Activated effector memory CD4-positive, alpha-beta T cell treated with Interleukin-2 at 50 U/mL for 16 hours (primary cell): ENCODE data around the gene NRXN2.

Source experiments
- DNase-seq: peaks from one replicate; pipeline ENCODE4 v3.0.0-alpha.2; 2020

Gene NRXN2

GRCh38 chr11:64620381-64620971 lies 102.5 kb downstream of the NRXN2 start:
- no peak for DNase-seq

GRCh38 chr11:64619811-64620380 lies 103.1 kb downstream of the NRXN2 start:
- no peak for DNase-seq

- DNase-seq, result no peak
These were observed 103.8 kb downstream of the NRXN2 start for GRCh38 chr11:64619196-64619595.

GRCh38 chr11:64616817-64617216 lies 106.2 kb downstream of the NRXN2 start:
- DNase-seq, result no peak

- no peak for DNase-seq
These were observed 108.1 kb downstream of the NRXN2 start for GRCh38 chr11:64614917-64615316.

GRCh38 chr11:64613648-64614047 lies 109.3 kb downstream of the NRXN2 start:
- DNase-seq, result no peak

GRCh38 chr11:64611869-64612646 lies 110.9 kb downstream of the NRXN2 start:
- DNase-seq, result no peak

- no peak for DNase-seq
These were observed 111.8 kb downstream of the NRXN2 start for GRCh38 chr11:64611176-64611575.

GRCh38 chr11:64610596-64610995 lies 112.4 kb downstream of the NRXN2 start:
- DNase-seq, result no peak

GRCh38 chr11:64609436-64610047 lies 113.5 kb downstream of the NRXN2 start:
- no peak for DNase-seq

- no peak for DNase-seq
These were observed 114.4 kb downstream of the NRXN2 start for GRCh38 chr11:64608636-64609035.

- no peak for DNase-seq
These were observed 115.0 kb downstream of the NRXN2 start for GRCh38 chr11:64608046-64608445.

- DNase-seq, result no peak
These were observed 115.5 kb downstream of the NRXN2 start for GRCh38 chr11:64607381-64607985.

GRCh38 chr11:64606796-64607380 lies 116.1 kb downstream of the NRXN2 start:
- DNase-seq, result no peak

GRCh38 chr11:64605656-64606585 lies 117.1 kb downstream of the NRXN2 start:
- no peak for DNase-seq

GRCh38 chr11:64605244-64605560 lies 117.8 kb downstream of the NRXN2 start:
- DNase-seq, result no peak

- DNase-seq, result no peak
These were observed 118.3 kb downstream of the NRXN2 start for GRCh38 chr11:64604458-64605243.

GRCh38 chr11:64603411-64604110 lies 119.4 kb downstream of the NRXN2 start:
- no peak for DNase-seq

- no peak for DNase-seq
These were observed 120.4 kb downstream of the NRXN2 start for GRCh38 chr11:64602466-64603070.
